NCI-H345 treated with DMSO at 0.1 percent for 48 hours (cell line): ENCODE results near the gene KIAA1755.

Experiments used
- DNase-seq: peaks from one replicate; lab custom pipeline; 2025; ENCODE audit not compliant: unreplicated experiment; lab: John Stamatoyannopoulos, UW

Gene KIAA1755

DNA sequence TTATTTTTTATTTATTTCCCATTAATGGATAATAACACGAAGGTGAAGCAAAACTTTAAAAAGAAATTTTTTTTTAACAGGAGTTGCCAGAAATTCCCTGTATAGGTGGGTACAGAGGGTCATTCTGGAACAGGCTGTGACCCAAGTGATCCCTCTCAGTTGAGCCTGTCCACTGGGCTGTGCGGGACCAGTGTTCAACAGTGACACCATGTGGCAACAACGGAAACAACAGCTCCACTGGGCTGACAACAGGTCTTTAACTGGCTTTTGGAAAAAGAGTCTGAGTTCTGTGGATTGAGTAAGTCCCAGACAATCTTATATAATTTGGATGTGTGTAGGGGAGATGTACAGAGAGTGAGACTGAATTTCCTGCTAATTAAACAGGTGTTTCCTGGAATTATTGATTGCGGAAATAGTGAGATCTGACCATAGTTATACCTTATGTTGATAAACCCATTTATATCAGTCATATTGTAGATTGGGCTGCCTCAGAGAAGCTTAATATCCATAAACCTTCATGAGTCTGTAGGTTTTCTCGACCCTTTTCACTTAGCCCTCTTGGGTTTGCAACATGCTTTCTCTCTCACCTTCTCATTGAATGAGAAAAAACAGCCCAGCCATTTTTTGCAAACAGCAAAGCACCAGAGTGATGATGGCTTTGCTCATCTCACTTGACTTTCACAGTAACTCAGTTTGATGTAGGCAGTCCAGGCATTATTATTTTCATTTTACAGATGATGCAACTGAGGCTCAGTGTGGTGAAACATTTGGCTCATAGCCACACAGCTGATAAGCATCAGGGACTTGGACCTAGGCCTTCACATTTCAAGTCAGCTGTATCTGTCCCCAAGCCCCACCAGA, 17.5 kb downstream of the KIAA1755 start:
- no peak for DNase-seq

DNA sequence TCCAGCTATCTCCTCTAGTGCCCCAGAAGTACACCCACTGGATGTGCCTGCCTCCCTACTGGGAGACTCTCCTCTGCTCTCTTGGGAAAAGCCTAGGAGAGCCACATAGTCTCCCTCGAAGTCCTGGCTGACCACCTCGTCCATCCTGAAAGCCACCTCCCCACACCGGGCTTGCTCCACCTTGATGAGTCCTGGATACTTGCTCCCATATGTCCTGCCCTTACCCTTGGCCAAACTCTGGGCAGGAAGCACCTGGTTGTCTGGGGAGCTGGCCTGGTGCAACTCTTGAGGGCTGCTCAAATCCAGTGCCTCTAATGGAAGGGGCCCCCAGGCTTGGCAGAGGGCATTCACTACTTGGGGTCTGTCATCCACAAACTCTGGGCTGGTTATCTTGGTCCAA, 19.3 kb downstream of the KIAA1755 start:
- DNase-seq = no peak

GRCh38 chr20:38239441-38239840, 21.1 kb downstream of the KIAA1755 start:
- DNase-seq = no peak

- DNase-seq = no peak
Observed at GRCh38 chr20:38238829-38239228, 21.7 kb downstream of the KIAA1755 start.

GRCh38 chr20:38237381-38237780, 23.2 kb downstream of the KIAA1755 start:
- DNase-seq = no peak

- no peak for DNase-seq
Observed at GRCh38 chr20:38231531-38232121, 28.9 kb downstream of the KIAA1755 start.

DNA sequence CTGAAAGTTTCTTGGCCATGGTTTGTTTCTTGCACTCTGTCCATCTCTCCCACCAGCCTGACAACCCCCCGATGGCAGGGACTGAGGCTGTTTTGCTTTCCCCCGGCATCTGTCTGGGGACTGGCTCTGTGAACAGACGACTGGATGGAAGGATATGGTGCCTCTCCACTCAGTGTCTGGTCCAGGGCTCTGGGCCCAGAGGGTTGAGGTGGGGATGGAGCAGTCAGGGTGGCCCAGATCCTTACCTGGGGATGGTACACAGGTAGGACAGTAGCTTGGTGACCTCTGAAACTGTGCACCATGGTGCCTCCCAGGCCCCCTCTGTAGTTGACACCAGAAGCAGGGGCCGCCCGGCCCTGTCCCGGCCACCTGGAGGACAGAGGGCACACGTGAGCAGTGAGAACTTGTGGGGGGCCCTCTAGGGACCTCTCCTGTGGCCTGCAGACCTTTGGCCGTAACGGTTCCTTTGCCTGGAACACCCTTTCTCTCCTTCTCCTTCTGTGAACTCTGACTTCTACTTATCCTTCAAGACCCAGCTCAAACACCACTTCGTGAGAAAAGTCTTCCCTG, 29.5 kb downstream of the KIAA1755 start:
- DNase-seq = no peak

DNA sequence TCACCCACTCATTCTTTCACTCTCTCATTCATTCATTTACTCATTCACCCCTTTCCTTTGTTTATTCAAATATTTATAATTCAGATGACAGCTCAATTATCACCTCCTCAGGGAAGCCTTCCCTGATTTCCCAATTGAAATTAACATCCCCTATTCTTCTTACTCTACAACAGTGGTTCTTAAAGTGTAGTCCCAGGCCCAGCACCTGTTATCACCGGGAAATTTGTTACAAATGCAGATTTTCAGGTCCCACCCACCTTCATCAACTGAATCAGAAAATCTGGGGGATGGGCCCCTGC, 30.3 kb downstream of the KIAA1755 start:
- no peak for DNase-seq

DNA sequence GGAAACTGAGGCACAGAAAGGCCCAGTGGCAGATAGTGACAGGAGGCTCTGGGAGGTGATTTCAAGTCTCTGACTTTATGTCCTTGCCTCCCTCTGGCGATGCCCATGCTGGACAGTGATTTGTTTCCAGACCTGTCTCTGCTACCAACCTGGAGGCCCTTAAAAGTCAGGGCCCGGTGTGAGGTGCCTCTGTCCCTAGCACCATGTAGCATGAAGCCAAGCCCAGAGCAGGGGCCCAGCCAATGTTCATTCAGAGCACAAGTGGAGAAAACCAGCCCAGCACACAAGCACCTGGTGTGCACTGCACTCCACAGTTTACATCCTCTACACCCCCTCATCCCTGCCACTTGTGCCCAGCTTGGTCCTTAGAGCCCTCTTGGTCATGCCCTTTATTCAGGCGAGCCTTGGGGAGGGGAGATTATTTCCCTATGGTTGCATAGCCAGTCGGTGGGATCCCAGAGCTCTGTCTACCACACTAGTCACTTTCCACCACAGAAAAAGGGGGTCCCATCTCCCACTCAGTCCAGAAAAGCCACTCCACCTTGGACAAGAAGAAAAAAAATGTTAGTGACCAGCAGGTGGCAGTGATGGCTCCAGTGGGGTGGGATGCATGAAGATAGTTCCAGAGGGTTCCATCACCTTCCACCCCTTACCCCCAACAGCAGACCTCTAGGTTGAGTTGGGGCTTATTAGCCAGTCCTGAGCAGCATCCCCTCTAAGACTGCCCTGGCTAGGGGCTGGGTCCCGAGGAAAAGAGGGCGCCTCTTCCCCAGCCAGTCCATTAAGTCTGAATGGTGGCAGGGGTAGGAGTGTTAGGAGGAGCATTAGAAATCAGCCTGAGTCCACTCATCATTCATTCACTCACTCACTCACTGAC, 30.9 kb downstream of the KIAA1755 start:
- no peak for DNase-seq

DNA sequence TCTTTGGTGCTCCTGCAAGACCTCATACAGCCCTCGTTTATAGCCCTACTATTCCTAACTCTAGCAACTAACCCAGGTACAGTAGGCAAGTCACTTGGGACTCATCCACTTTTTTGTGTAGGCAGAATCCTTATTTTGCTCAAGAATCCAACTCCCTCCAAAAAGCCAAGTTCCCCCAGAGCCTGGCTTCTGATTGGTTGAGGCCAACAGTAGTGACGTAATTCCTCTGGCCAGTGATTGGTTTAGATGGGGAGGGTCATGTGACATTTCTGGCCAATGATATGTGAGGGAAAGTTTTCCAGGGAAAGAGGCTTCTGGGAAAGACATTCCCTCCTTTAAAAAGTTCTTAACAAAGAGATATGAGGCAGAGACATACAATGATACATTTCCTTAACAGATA, 32.1 kb downstream of the KIAA1755 start:
- no peak for DNase-seq

GRCh38 chr20:38227420-38228360, 32.8 kb downstream of the KIAA1755 start:
- no peak for DNase-seq

GRCh38 chr20:38226553-38226952, 34.0 kb downstream of the KIAA1755 start:
- DNase-seq = no peak

- DNase-seq = no peak
Observed at GRCh38 chr20:38225900-38226263, 34.7 kb downstream of the KIAA1755 start.

GRCh38 chr20:38225240-38225899, 35.2 kb downstream of the KIAA1755 start:
- no peak for DNase-seq

DNA sequence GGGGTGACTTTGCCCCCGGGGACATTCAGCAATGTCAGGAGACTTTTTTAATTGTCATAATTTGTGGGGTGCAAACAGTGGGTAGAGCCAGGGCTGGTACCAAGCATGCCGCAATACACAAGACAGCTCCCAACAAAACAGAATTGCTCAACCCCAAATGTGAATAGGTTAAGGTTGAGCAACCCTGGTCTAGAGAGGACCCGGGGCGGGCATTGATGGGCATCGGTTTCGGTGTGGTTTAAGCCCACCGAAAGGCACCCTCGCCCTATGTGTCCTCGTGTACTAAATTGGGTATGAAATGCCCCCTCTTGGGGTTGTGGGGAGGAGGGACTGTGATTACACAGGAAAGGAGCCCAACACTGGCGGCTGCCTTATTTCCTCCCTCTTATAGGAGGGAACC, 36.0 kb downstream of the KIAA1755 start:
- no peak for DNase-seq

DNA sequence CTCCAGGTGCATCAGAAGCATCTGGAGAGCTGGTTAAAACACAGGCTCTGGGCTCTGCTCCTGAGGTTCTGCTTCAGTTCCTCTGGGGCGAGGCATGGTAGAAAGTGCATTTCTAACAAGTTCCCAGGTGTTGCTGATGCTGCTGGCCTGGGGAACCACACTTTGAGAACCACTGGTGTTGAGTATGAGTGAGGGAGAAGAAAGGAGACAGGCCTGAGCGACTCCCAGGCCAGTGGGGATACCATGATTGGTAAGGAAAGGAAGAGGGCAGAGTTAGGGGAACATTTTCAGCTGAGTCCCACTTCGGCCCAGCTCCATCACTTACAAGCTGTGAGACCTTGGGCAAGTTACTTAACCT, 36.8 kb downstream of the KIAA1755 start:
- no peak for DNase-seq

DNA sequence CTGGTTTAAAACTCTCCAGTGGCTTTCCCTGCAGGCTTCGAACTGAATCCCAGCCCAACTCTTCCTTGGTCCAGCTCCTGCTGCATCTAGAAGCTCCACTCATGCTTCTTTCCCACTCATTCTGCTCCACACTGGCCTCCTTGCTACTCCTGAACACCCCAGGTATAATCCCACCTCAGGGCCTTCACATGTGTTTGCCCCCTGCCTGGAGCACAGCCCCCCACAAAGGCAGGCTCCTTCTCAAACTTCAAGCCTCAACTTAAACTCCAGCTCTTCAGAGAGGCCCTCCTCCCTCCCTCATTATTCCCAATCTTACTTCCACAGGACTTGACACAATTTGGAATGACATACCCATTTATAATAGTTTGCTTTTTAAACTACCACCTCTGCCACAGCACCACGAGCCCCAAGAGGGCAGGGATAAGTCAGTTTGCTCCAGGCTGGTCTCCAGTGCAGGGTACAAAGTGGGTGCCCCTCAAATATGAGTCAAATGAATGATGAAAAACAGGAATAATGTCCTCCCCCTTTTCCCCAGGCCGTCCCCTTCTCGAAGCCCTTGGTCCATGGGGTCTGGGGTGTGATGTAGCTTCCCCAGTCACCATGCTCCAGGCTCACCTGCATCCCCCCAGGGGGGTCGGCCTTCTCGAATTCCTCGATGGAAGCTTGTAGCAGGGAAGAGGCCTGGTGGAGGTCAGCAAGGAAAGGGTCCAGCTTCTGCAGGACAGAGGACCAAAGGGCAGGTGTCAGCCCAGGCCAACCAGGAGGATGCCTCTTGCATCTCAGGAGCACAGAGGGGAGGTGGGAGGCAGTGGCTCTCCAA, 37.4 kb downstream of the KIAA1755 start:
- no peak for DNase-seq

DNA sequence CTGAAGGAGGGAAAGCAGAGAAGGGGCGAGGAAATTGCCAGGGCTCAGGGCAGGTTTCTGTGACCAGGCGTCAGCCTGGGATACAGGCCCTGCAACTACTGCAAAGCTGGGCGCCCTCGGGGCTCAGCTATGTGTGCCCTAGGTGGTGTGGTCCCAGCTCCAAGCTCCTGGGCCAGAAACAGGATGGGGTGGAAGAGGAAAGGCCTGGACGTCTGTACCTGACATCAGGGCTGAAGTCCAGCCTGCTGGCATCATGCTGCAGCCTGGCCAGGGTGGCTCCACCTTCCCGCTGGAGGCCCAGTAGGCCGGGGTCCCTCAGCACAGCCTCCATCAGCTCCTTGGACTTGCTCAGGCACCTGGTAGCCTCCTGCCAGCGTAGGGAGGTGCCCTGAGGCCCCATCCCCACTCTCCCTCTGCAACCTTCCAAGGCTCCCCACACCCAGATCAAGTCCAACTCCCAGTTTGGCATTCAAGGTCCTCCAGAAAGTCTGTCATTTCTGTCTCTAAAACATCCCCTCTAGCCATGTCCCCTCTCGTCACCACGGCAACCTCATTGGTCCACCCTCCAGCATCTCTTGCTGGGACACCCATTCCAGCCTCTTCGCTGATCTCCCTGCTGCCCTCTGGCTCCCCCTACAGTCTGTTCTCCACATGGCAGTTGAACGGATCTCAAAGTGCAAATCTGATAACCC, 38.2 kb downstream of the KIAA1755 start:
- peak; percentile 43 for DNase-seq
